ENCODE measurements around the gene ITGB4. TPM values are rescaled to one million over a fixed set of nuclear protein-coding genes. Genes with fewer than 3 reads are reported as not detected.

ITGB4 gene
- total RNA-seq, 4 donors from 2014 or later = 36.5 to 57.4 (median 46.6) TPM

GRCh38 chr17:75778861-75779249 lies 57.6 kb downstream of the ITGB4 start:
- intact Hi-C loops (cut with DNase I) = loop anchor here (5.0 kb wide), 1 partner anchor 98 kb away; the partner anchor contains the start of gene TRIM47
- Histone ChIP-seq H3K36me3 (peaks cover 15 to 54% (median 46%) of the 10 kb centered on the region in 4 donors), H3K4me3 (peak overlapping the region; percentile 80 to 97 (median 94)), H3K9me3 (no peaks in the 10 kb centered on the region), H3K4me1 (peaks cover 28 to 53% (median 47%) of the 10 kb centered on the region in 4 donors), H3K27ac (replicated peaks in 1 of 4) (peak overlapping the region; percentile 98 to 100 (median 100)), H3K27me3 (no peaks in the 10 kb centered on the region)
- DNase-seq (ENCODE audit: extremely low spot score) = no peak
- peak; percentile 44 to 58 (median 56) for TF ChIP-seq CTCF (IDR thresholded peaks at IDR 0.05)
- TF ChIP-seq POLR2AphosphoS5 (IDR thresholded peaks at IDR 0.05) = no peak
- no CpG with 5 or more reads among the region's 38 CpGs for WGBS

GRCh38 chr17:75779250-75779986 lies 58.2 kb downstream of the ITGB4 start:
- Histone ChIP-seq H3K27me3 (no peaks in the 10 kb centered on the region), H3K4me1 (peaks cover 32 to 59% (median 52%) of the 10 kb centered on the region in 4 donors), H3K27ac (replicated peaks in 1 of 4) (peak overlapping the region; percentile 98 to 100 (median 100)), H3K4me3 (peak overlapping the region; percentile 80 to 97 (median 94)), H3K36me3 (peaks cover 15 to 48% (median 42%) of the 10 kb centered on the region in 4 donors), H3K9me3 (no peaks in the 10 kb centered on the region)
- peak; percentile 100 for DNase-seq (ENCODE audit: extremely low spot score)
- intact Hi-C loops (cut with DNase I) = loop anchor here (5.0 kb wide), 1 partner anchor 98 kb away; the partner anchor contains the start of gene TRIM47
- WGBS = 0% methylated on average over 25 of the region's 84 CpGs
- TF ChIP-seq POLR2A (IDR thresholded peaks at IDR 0.05; ENCODE audit: low read depth) (peak; percentile 100), EP300 (IDR thresholded peaks at IDR 0.05) (peak; percentile 91), POLR2AphosphoS5 (IDR thresholded peaks at IDR 0.05) (peak; percentile 100), CTCF (IDR thresholded peaks at IDR 0.05) (no peak)

GRCh38 chr17:75779987-75780889 lies 59.0 kb downstream of the ITGB4 start:
- no peak for DNase-seq (ENCODE audit: extremely low spot score)
- H3K9me3 ChIP-seq = no peaks in the 10 kb centered on the region
- peak overlapping the region; percentile 32 to 99 (median 64) for H3K27ac ChIP-seq (replicated peaks in 1 of 4)
- peaks cover 10 to 40% (median 34%) of the 10 kb centered on the region in 4 donors for H3K36me3 ChIP-seq
- WGBS = 21% methylated on average over 5 of the region's 5 CpGs
- intact Hi-C loops (cut with DNase I) = loop anchor here (5.0 kb wide), 1 partner anchor 97 kb away; the partner anchor contains the start of gene TRIM47
- peaks cover 29 to 56% (median 50%) of the 10 kb centered on the region in 4 donors for H3K4me1 ChIP-seq
- H3K4me3 ChIP-seq = peak overlapping the region in 1 of 4 donors; percentile 97
- H3K27me3 ChIP-seq = no peaks in the 10 kb centered on the region
- TF ChIP-seq CTCF (IDR thresholded peaks at IDR 0.05) = no peak
- TF ChIP-seq POLR2AphosphoS5 (IDR thresholded peaks at IDR 0.05) = no peak

- peak; percentile 60 to 73 (median 65) for TF ChIP-seq CTCF (IDR thresholded peaks at IDR 0.05)
- no peak for TF ChIP-seq POLR2AphosphoS5 (IDR thresholded peaks at IDR 0.05)
- TF ChIP-seq EP300 (IDR thresholded peaks at IDR 0.05) = no peak
- TF ChIP-seq POLR2A (IDR thresholded peaks at IDR 0.05; ENCODE audit: low read depth) = no peak
- 12% methylated on average over 6 of the region's 6 CpGs for WGBS
- Histone ChIP-seq H3K9me3 (no peaks in the 10 kb centered on the region), H3K27me3 (no peaks in the 10 kb centered on the region), H3K4me3 (peak overlapping the region in 2 of 4 donors; percentile 1 to 19), H3K27ac (replicated peaks in 1 of 4) (peak overlapping the region; percentile 96 to 99 (median 98)), H3K36me3 (peaks cover 8 to 10% (median 9%) of the 10 kb centered on the region in 4 donors), H3K4me1 (peaks cover 28 to 56% (median 47%) of the 10 kb centered on the region in 4 donors)
- DNase-seq (ENCODE audit: extremely low spot score) = no peak
- intact Hi-C loops (cut with DNase I) = no loop called here
Measured at GRCh38 chr17:75783069-75783783, 62.0 kb downstream of the ITGB4 start.

All from esophagus muscularis mucosa (tissue), 4 donors.